Liver (tissue), 9 donors: ENCODE results near the gene CHRNA9. TPM values are rescaled to one million over a fixed set of nuclear protein-coding genes. Genes with fewer than 3 reads are reported as not detected.

ENCODE experiments used
- DNase-seq: peaks from one replicate; pipeline ENCODE4 v3.0.0-alpha.2; 2017; ENCODE audit warnings: low spot score
- H3K27ac ChIP-seq, 2 donors: one replicate each; pipeline ENCODE4 v1.7.0; 2013; ENCODE audit warnings: inconsistent platforms in 2 of 2, low read length in 2 of 2, control low read depth in 1 of 2, low read depth in 1 of 2, mild to moderate bottlenecking in 1 of 2
- H3K27me3 ChIP-seq, 4 donors: one replicate each; pipeline versions ENCODE4 v1.6.1 to v1.7.0; 2013; ENCODE audit warnings: low read length in 3 of 4, inconsistent platforms in 1 of 4, mild to moderate bottlenecking in 1 of 4, moderate library complexity in 1 of 4; ENCODE audit not compliant: control insufficient read depth in 4 of 4, insufficient read depth in 4 of 4
- H3K36me3 ChIP-seq, 4 donors: one replicate each; pipeline versions ENCODE4 v1.6.1 to v1.7.0; 2013; ENCODE audit warnings: low read length in 3 of 4, mild to moderate bottlenecking in 3 of 4, low read depth in 1 of 4, moderate library complexity in 1 of 4; ENCODE audit not compliant: control insufficient read depth in 4 of 4, insufficient read depth in 3 of 4
- H3K4me1 ChIP-seq, 4 donors: one replicate each; pipeline versions ENCODE4 v1.6.1 to v1.7.0; 2013; ENCODE audit warnings: low read length in 3 of 4, mild to moderate bottlenecking in 3 of 4, moderate library complexity in 1 of 4; ENCODE audit not compliant: control insufficient read depth in 4 of 4, insufficient read depth in 4 of 4
- H3K4me3 ChIP-seq, 3 donors: one replicate each; pipeline versions ENCODE4 v1.6.1 to v1.7.0; 2013; ENCODE audit warnings: low read length in 3 of 3, control low read depth in 1 of 3, low read depth in 1 of 3, mild to moderate bottlenecking in 1 of 3
- H3K9ac ChIP-seq, 2 donors: one replicate each; pipeline ENCODE4 v1.7.0; 2013; ENCODE audit warnings: low read length in 2 of 2, mild to moderate bottlenecking in 2 of 2, moderate library complexity in 2 of 2, control low read depth in 1 of 2, low read depth in 1 of 2
- H3K9me3 ChIP-seq, 4 donors: one replicate each; pipeline versions ENCODE4 v1.6.1 to v1.7.0; 2013; ENCODE audit warnings: low read length in 3 of 4; ENCODE audit not compliant: control insufficient read depth in 4 of 4
- EGR1 ChIP-seq, 2 donors: IDR thresholded peaks; 2 replicates each; pipeline ENCODE4 v1.6.1; 2016 to 2018; ENCODE audit warnings: antibody characterized with exemption in 2 of 2, low read depth in 2 of 2
- FOXA1 ChIP-seq: IDR thresholded peaks from 2 replicates; pipeline ENCODE4 v1.6.1; 2016; ENCODE audit warnings: antibody characterized with exemption
- FOXA2 ChIP-seq: IDR thresholded peaks from 2 replicates; pipeline ENCODE4 v1.6.1; 2016; ENCODE audit warnings: antibody characterized with exemption
- GABPA ChIP-seq, 2 donors: IDR thresholded peaks in 1 of 2; conservative IDR thresholded peaks in 1 of 2; 2 replicates each; pipeline ENCODE4 v1.6.1; 2016; ENCODE audit warnings: antibody characterized with exemption in 2 of 2, mild to moderate bottlenecking in 1 of 2, moderate library complexity in 1 of 2
- HNF4A ChIP-seq, 2 donors: conservative IDR thresholded peaks; 2 replicates each; pipeline ENCODE4 v1.6.1; 2016; ENCODE audit warnings: antibody characterized with exemption in 2 of 2, mild to moderate bottlenecking in 2 of 2
- HNF4G ChIP-seq: IDR thresholded peaks from 2 replicates; pipeline ENCODE4 v1.6.1; 2016; ENCODE audit warnings: antibody characterized with exemption
- JUND ChIP-seq, 2 donors: IDR thresholded peaks; 2 replicates each; pipeline ENCODE4 v1.6.1; 2016; ENCODE audit warnings: antibody characterized with exemption in 2 of 2
- NR2F2 ChIP-seq: IDR thresholded peaks from 2 replicates; pipeline ENCODE4 v1.6.1; 2016; ENCODE audit warnings: antibody characterized with exemption
- RAD21 ChIP-seq, 2 donors: IDR thresholded peaks; 2 replicates each; pipeline ENCODE4 v1.6.1; 2016; ENCODE audit warnings: antibody characterized with exemption in 2 of 2, mild to moderate bottlenecking in 2 of 2
- RXRA ChIP-seq, 2 donors: IDR thresholded peaks; 2 replicates each; pipeline ENCODE4 v1.6.1; 2017 to 2018; ENCODE audit warnings: antibody characterized with exemption in 2 of 2, mild to moderate bottlenecking in 1 of 2
- SP1 ChIP-seq: IDR thresholded peaks from 2 replicates; pipeline ENCODE4 v1.6.1; 2018; ENCODE audit warnings: antibody characterized with exemption, mild to moderate bottlenecking
- TAF1 ChIP-seq: conservative IDR thresholded peaks from 2 replicates; pipeline ENCODE4 v1.6.1; 2016; ENCODE audit warnings: antibody characterized with exemption, mild to moderate bottlenecking
- YY1 ChIP-seq: IDR thresholded peaks from 2 replicates; pipeline ENCODE4 v1.6.1; 2016; ENCODE audit warnings: antibody characterized with exemption, mild to moderate bottlenecking
- WGBS: extraction: QIAGEN DNeasy Blood & Tissue Kit; methylation state at CpG from one replicate; pipeline ENCODE4 v1.1.7; 2013; 5-methylcytosine and 5-hydroxymethylcytosine counted together
- polyA plus RNA-seq, 2 donors: library from polyadenylated mRNA; stranded (reverse) in 1 of 2; unstranded in 1 of 2; fragments of 200-250 nt in 1 of 2; fragments of >200 nt in 1 of 2; fragmentation: Nextera tagmentation in 1 of 2; extraction: Ambion mirVana in 1 of 2; gene quantifications; one replicate each; pipeline versions ENCODE4 v1.2.1 to v1.2.3, GENCODE V29; 2013 to 2015
- total RNA-seq, 2 donors: library from RNA; depleted of rRNA; stranded (reverse); fragments of >200 nt; gene quantifications; one replicate each; pipeline ENCODE4 v1.2.3, GENCODE V29; 2014
- TF ChIP-seq, protein P1 (sequence below): IDR thresholded peaks from 2 replicates; pipeline ENCODE4 v1.6.1; 2016; ENCODE audit warnings: antibody characterized with exemption
- TF ChIP-seq, protein P2 (sequence below): IDR thresholded peaks from 2 replicates; pipeline ENCODE4 v1.6.1; 2016; ENCODE audit warnings: antibody characterized with exemption, mild to moderate bottlenecking
- TF ChIP-seq, protein P3 (sequence below): IDR thresholded peaks from 2 replicates; pipeline ENCODE4 v1.6.1; 2016; ENCODE audit warnings: antibody characterized with exemption
- TF ChIP-seq, protein P4 (sequence below): IDR thresholded peaks from 2 replicates; pipeline ENCODE4 v1.6.1; 2016; ENCODE audit warnings: antibody characterized with exemption
- TF ChIP-seq, protein P5 (sequence below): fragments of 150-350 bp; IDR thresholded peaks from 2 replicates; pipeline ENCODE4 v1.5.1; 2017; ENCODE audit warnings: improper control_type of control experiment, low read depth, low read length; ENCODE audit not compliant: missing input control
- donor health status: healthy.
- donor health status: healthy.
- donor health status: healthy.
- donor health status: healthy.
- donor health status: healthy.

CHRNA9 gene
- total and polyA plus RNA-seq, 4 donors: not detected

DNA sequence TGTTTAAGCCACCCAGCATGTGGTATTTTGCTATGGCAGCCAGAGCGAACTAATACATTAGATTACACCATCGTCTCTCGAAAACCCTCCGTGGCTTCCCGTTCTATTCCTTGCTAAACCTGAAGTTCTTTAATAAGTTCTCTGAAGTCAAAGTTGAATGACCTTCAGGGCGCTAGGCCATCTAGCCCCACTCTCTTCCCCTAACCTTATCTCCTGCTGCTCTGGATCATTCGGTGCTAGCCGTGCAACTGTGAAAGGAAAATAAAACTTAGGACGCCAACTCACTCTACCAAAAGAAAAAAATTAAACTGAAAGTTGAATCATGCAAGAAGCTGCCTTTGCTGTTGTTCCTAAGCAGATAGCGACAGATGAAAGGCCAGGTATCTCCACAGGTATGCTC, 40.0 kb downstream of the CHRNA9 start:
- Histone ChIP-seq H3K9ac (peak overlapping the region in 1 of 2 donors; percentile 15), H3K27ac (peak overlapping the region; percentile 62 to 63), H3K4me1 (peaks cover 0 to 24% (median 18%) of the 10 kb centered on the region in 4 donors), H3K4me3 (peak overlapping the region in 2 of 3 donors; percentile 17 to 32), H3K36me3 (no peaks in the 10 kb centered on the region), H3K9me3 (no peaks in the 10 kb centered on the region), H3K27me3 (no peaks in the 10 kb centered on the region)
- no peak for TF ChIP-seq FOXA2
- TF ChIP-seq, protein P1, sequence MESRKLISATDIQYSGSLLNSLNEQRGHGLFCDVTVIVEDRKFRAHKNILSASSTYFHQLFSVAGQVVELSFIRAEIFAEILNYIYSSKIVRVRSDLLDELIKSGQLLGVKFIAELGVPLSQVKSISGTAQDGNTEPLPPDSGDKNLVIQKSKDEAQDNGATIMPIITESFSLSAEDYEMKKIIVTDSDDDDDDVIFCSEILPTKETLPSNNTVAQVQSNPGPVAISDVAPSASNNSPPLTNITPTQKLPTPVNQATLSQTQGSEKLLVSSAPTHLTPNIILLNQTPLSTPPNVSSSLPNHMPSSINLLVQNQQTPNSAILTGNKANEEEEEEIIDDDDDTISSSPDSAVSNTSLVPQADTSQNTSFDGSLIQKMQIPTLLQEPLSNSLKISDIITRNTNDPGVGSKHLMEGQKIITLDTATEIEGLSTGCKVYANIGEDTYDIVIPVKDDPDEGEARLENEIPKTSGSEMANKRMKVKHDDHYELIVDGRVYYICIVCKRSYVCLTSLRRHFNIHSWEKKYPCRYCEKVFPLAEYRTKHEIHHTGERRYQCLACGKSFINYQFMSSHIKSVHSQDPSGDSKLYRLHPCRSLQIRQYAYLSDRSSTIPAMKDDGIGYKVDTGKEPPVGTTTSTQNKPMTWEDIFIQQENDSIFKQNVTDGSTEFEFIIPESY: no peak
- peak; percentile 56 to 73 for TF ChIP-seq HNF4A (conservative IDR thresholded peaks at IDR 0.05)
- peak; percentile 30 for TF ChIP-seq YY1
- TF ChIP-seq, protein P2, sequence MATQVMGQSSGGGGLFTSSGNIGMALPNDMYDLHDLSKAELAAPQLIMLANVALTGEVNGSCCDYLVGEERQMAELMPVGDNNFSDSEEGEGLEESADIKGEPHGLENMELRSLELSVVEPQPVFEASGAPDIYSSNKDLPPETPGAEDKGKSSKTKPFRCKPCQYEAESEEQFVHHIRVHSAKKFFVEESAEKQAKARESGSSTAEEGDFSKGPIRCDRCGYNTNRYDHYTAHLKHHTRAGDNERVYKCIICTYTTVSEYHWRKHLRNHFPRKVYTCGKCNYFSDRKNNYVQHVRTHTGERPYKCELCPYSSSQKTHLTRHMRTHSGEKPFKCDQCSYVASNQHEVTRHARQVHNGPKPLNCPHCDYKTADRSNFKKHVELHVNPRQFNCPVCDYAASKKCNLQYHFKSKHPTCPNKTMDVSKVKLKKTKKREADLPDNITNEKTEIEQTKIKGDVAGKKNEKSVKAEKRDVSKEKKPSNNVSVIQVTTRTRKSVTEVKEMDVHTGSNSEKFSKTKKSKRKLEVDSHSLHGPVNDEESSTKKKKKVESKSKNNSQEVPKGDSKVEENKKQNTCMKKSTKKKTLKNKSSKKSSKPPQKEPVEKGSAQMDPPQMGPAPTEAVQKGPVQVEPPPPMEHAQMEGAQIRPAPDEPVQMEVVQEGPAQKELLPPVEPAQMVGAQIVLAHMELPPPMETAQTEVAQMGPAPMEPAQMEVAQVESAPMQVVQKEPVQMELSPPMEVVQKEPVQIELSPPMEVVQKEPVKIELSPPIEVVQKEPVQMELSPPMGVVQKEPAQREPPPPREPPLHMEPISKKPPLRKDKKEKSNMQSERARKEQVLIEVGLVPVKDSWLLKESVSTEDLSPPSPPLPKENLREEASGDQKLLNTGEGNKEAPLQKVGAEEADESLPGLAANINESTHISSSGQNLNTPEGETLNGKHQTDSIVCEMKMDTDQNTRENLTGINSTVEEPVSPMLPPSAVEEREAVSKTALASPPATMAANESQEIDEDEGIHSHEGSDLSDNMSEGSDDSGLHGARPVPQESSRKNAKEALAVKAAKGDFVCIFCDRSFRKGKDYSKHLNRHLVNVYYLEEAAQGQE: peak; percentile 43
- TF ChIP-seq, protein P3, sequence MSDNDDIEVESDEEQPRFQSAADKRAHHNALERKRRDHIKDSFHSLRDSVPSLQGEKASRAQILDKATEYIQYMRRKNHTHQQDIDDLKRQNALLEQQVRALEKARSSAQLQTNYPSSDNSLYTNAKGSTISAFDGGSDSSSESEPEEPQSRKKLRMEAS: no peak
- peak; percentile 48 for TF ChIP-seq SP1
- TF ChIP-seq FOXA1: no peak
- TF ChIP-seq TAF1: peak; percentile 41
- peak in 1 of 2 donors; percentile 18 for TF ChIP-seq JUND (IDR thresholded peaks at IDR 0.05)
- TF ChIP-seq RAD21 (IDR thresholded peaks at IDR 0.05): peak; percentile 26 to 50
- peak; percentile 25 for TF ChIP-seq HNF4G
- TF ChIP-seq GABPA (IDR thresholded peaks at IDR 0.05 in 1 of 2, conservative IDR thresholded peaks at IDR 0.05 in 1 of 2): no peak
- TF ChIP-seq, protein P4, sequence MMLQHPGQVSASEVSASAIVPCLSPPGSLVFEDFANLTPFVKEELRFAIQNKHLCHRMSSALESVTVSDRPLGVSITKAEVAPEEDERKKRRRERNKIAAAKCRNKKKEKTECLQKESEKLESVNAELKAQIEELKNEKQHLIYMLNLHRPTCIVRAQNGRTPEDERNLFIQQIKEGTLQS: no peak
- TF ChIP-seq, protein P5, sequence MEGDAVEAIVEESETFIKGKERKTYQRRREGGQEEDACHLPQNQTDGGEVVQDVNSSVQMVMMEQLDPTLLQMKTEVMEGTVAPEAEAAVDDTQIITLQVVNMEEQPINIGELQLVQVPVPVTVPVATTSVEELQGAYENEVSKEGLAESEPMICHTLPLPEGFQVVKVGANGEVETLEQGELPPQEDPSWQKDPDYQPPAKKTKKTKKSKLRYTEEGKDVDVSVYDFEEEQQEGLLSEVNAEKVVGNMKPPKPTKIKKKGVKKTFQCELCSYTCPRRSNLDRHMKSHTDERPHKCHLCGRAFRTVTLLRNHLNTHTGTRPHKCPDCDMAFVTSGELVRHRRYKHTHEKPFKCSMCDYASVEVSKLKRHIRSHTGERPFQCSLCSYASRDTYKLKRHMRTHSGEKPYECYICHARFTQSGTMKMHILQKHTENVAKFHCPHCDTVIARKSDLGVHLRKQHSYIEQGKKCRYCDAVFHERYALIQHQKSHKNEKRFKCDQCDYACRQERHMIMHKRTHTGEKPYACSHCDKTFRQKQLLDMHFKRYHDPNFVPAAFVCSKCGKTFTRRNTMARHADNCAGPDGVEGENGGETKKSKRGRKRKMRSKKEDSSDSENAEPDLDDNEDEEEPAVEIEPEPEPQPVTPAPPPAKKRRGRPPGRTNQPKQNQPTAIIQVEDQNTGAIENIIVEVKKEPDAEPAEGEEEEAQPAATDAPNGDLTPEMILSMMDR: no peak
- TF ChIP-seq RXRA (IDR thresholded peaks at IDR 0.05): peak; percentile 95 to 98
- TF ChIP-seq EGR1 (IDR thresholded peaks at IDR 0.05; ENCODE audit: low read depth in 2 of 2): no peak
- TF ChIP-seq NR2F2: peak; percentile 47
- DNase-seq: no peak
- WGBS: 25% methylated on average over 10 of the region's 10 CpGs
